Erythroblast (primary cell): ENCODE results near the gene DTWD1.
"Not testable (repeated sequence)": the region's sequence is repeated elsewhere in the genome, so short reads cannot be mapped to it uniquely, and the experiment has no call there.

Experiments used
- GATA1 ChIP-seq: IDR thresholded peaks from 2 replicates; pipeline ENCODE4 v1.6.1; 2011; ENCODE audit warnings: low read depth, mild to moderate bottlenecking, control low read depth, low read length, moderate library complexity
- POLR2A ChIP-seq: IDR thresholded peaks from 2 replicates; pipeline ENCODE4 v1.6.1; 2011; ENCODE audit warnings: mild to moderate bottlenecking, low read length

GRCh38 chr15:49702982-49703381 is 82.1 kb downstream of the DTWD1 start:
- not testable (repeated sequence) for TF ChIP-seq POLR2A, GATA1
